H1 (cell line): Measurements from ENCODE around the gene NOS1AP. TPM values are rescaled to one million over a fixed set of nuclear protein-coding genes. Genes with fewer than 3 reads are reported as not detected.
A peak's percentile ranks its signal among the peaks of the same experiment; 100 is the strongest.

ENCODE experiments used
- CTCF ChIA-PET: fragments of 300-600 bp; sonication (Branson Sonifier 250); formaldehyde crosslinking; loops from one replicate; lab custom pipeline; 2021; ENCODE audit not compliant: partially characterized antibody; lab: Charles Lee
- POLR2A ChIA-PET: fragments of 300-600 bp; sonication (Branson Sonifier 250); formaldehyde crosslinking; loops from one replicate; lab custom pipeline; 2021; ENCODE audit warnings: inconsistent platforms; ENCODE audit not compliant: partially characterized antibody; lab: Charles Lee
- DNase-seq, 2 experiments: peaks; one replicate each; pipeline versions ENCODE4 v3.0.0 to v3.0.0-alpha.2; 2010 to 2022; ENCODE audit warnings: low spot score in 2 of 2, low read depth in 1 of 2, mixed read lengths in 1 of 2
- FAIRE-seq: peaks from 2 replicates; lab custom pipeline; 2011; peaks lifted over from hg19 to GRCh38; lab: Jason Lieb, UNC
- H2AFZ ChIP-seq: 2 replicates; pipeline ENCODE4 v1.8.1; 2012; ENCODE audit warnings: low read length, inconsistent platforms
- H2AK5ac ChIP-seq: 2 replicates; pipeline ENCODE4 v1.6.1; 2013; ENCODE audit warnings: low read depth, low read length
- H2BK120ac ChIP-seq: replicated peaks from 2 replicates; pipeline ENCODE3; 2013; ENCODE audit warnings: low read depth, low read length, inconsistent platforms
- H2BK12ac ChIP-seq: 2 replicates; pipeline ENCODE4 v1.6.1; 2013; ENCODE audit warnings: low read depth, low read length
- H2BK15ac ChIP-seq: 2 replicates; pipeline ENCODE4 v1.6.1; 2013; ENCODE audit warnings: low read length
- H2BK20ac ChIP-seq: 2 replicates; pipeline ENCODE4 v1.6.1; 2013; ENCODE audit warnings: low read length
- H2BK5ac ChIP-seq: 2 replicates; pipeline ENCODE4 v1.6.1; 2013; ENCODE audit warnings: low read depth, low read length
- H3K14ac ChIP-seq: 2 replicates; pipeline ENCODE4 v1.6.1; 2013; ENCODE audit warnings: inconsistent platforms; ENCODE audit not compliant: insufficient read length
- H3K18ac ChIP-seq: 2 replicates; pipeline ENCODE4 v1.6.1; 2013; ENCODE audit warnings: low read length; ENCODE audit errors: extremely low read depth
- H3K23ac ChIP-seq: 2 replicates; pipeline ENCODE4 v1.6.1; 2013; ENCODE audit warnings: inconsistent platforms; ENCODE audit not compliant: insufficient read length
- H3K23me2 ChIP-seq: 2 replicates; pipeline ENCODE4 v1.6.1; 2013; ENCODE audit warnings: low read depth, low read length
- H3K27ac ChIP-seq: 2 replicates; pipeline ENCODE4 v1.6.1; 2011; ENCODE audit warnings: low read depth, low read length, inconsistent platforms
- H3K27me3 ChIP-seq, 4 experiments: replicated peaks in 1 of 4; 1 replicate in 1 of 4; 2 replicates in 3 of 4; pipeline versions ENCODE4 v1.6.1 to v1.8.1; 2011 to 2013; ENCODE audit warnings: low read length in 3 of 4, mild to moderate bottlenecking in 3 of 4, inconsistent platforms in 2 of 4, mixed read lengths in 2 of 4, moderate library complexity in 1 of 4; ENCODE audit not compliant: control insufficient read depth in 3 of 4, insufficient read depth in 3 of 4; ENCODE audit errors: extremely low read depth in 1 of 4
- H3K36me3 ChIP-seq, 4 experiments: 2 replicates each; pipeline versions ENCODE4 v1.6.1 to v1.8.1; 2011 to 2013; ENCODE audit warnings: mild to moderate bottlenecking in 4 of 4, low read length in 3 of 4, moderate library complexity in 2 of 4, control low read depth in 1 of 4, inconsistent platforms in 1 of 4; ENCODE audit not compliant: insufficient read depth in 4 of 4, control insufficient read depth in 2 of 4
- H3K4ac ChIP-seq: replicated peaks from 2 replicates; pipeline ENCODE3; 2013; ENCODE audit warnings: low read length, low read depth, mixed read lengths, inconsistent platforms; ENCODE audit not compliant: insufficient read length
- H3K4me1 ChIP-seq, 4 experiments: replicated peaks in 1 of 4; 1 replicate in 1 of 4; 2 replicates in 3 of 4; pipeline versions ENCODE4 v1.6.1 to v1.8.1; 2011 to 2013; ENCODE audit warnings: low read length in 3 of 4, inconsistent platforms in 2 of 4, mixed read lengths in 1 of 4; ENCODE audit not compliant: insufficient read depth in 4 of 4, control insufficient read depth in 3 of 4
- H3K4me2 ChIP-seq, 2 experiments: 2 replicates each; pipeline versions ENCODE4 v1.6.1 to v1.8.1; 2011 to 2013; ENCODE audit warnings: low read depth in 2 of 2, low read length in 2 of 2, control low read depth in 1 of 2, inconsistent platforms in 1 of 2, mild to moderate bottlenecking in 1 of 2; ENCODE audit not compliant: insufficient read depth in 1 of 2
- H3K4me3 ChIP-seq, 4 experiments: fragments of 200-600, 300-600 bp in 1 of 4; sonication (generic), shearing (Covaris generic), sonication (Bioruptor Twin) in 1 of 4; 2 replicates each; pipeline versions ENCODE4 v1.5.1 to v1.8.1; 2011 to 2016; ENCODE audit warnings: low read length in 4 of 4, low read depth in 3 of 4, control low read depth in 2 of 4, inconsistent platforms in 2 of 4, mild to moderate bottlenecking in 2 of 4, mixed read lengths in 1 of 4, moderate library complexity in 1 of 4; ENCODE audit not compliant: insufficient read depth in 2 of 4; ENCODE audit errors: extremely low read depth in 1 of 4
- H3K56ac ChIP-seq: replicated peaks from 2 replicates; pipeline ENCODE3; 2013; ENCODE audit warnings: low read depth, mild to moderate bottlenecking, mixed read lengths, low read length, inconsistent platforms; ENCODE audit not compliant: insufficient read length
- H3K79me1 ChIP-seq: 2 replicates; pipeline ENCODE4 v1.6.1; 2013; ENCODE audit warnings: low read depth, low read length, control low read depth
- H3K79me2 ChIP-seq, 2 experiments: 2 replicates each; pipeline versions ENCODE4 v1.6.1 to v1.8.1; 2012 to 2013; ENCODE audit warnings: low read length in 2 of 2, mild to moderate bottlenecking in 2 of 2, inconsistent platforms in 1 of 2; ENCODE audit not compliant: insufficient read depth in 2 of 2, control insufficient read depth in 1 of 2
- H3K9ac ChIP-seq, 4 experiments: replicated peaks in 1 of 4; 1 replicate in 1 of 4; 2 replicates in 3 of 4; pipeline versions ENCODE4 v1.6.1 to v1.8.1; 2011 to 2013; ENCODE audit warnings: low read depth in 3 of 4, low read length in 3 of 4, control low read depth in 2 of 4, mild to moderate bottlenecking in 2 of 4, moderate library complexity in 2 of 4, inconsistent platforms in 1 of 4; ENCODE audit errors: extremely low read depth in 1 of 4
- H3K9me3 ChIP-seq, 2 experiments: 2 replicates each; pipeline versions ENCODE4 v1.6.1 to v1.8.1; 2012 to 2013; ENCODE audit warnings: mild to moderate bottlenecking in 2 of 2, moderate library complexity in 2 of 2, control low read depth in 1 of 2, inconsistent platforms in 1 of 2, low read depth in 1 of 2, low read length in 1 of 2, mixed read lengths in 1 of 2; ENCODE audit not compliant: insufficient read depth in 2 of 2
- H4K20me1 ChIP-seq, 2 experiments: replicated peaks in 1 of 2; 2 replicates each; pipeline versions ENCODE3 to v1.8.1; 2011 to 2013; ENCODE audit warnings: inconsistent platforms in 2 of 2, low read length in 2 of 2, mild to moderate bottlenecking in 1 of 2; ENCODE audit not compliant: insufficient read depth in 2 of 2, control insufficient read depth in 1 of 2
- H4K5ac ChIP-seq: 2 replicates; pipeline ENCODE4 v1.6.1; 2013; ENCODE audit warnings: low read length, low read depth, mixed read lengths, inconsistent platforms; ENCODE audit not compliant: insufficient read length
- H4K8ac ChIP-seq: 2 replicates; pipeline ENCODE4 v1.8.0; 2013; ENCODE audit warnings: mild to moderate bottlenecking, moderate library complexity, low read length, inconsistent platforms; ENCODE audit not compliant: insufficient read depth; ENCODE audit errors: extremely low read depth
- H4K91ac ChIP-seq: replicated peaks from 2 replicates; pipeline ENCODE3; 2013; ENCODE audit warnings: low read length, mixed read lengths, inconsistent platforms; ENCODE audit not compliant: insufficient read length
- ASH2L ChIP-seq: fragments of 200-600, 300-600 bp; sonication (generic); IDR thresholded peaks from one replicate; pipeline ENCODE4 v1.7.1; 2017; ENCODE audit warnings: low read length
- CBX5 ChIP-seq: fragments of 300-800, 300-1000 bp; sonication (generic); IDR thresholded peaks from 2 replicates; pipeline ENCODE4 v1.7.1; 2016; ENCODE audit warnings: antibody characterized with exemption, low read length, low read depth
- CEBPB ChIP-seq: IDR thresholded peaks from 2 replicates; pipeline ENCODE4 v1.6.1; 2012; ENCODE audit warnings: low read depth, low read length
- CREB1 ChIP-seq: IDR thresholded peaks from 2 replicates; pipeline ENCODE4 v1.6.1; 2012; ENCODE audit warnings: inconsistent platforms
- JUND ChIP-seq: IDR thresholded peaks from 2 replicates; pipeline ENCODE4 v1.6.1; 2011; ENCODE audit warnings: mild to moderate bottlenecking, improper control_type of control experiment, low read length
- SRF ChIP-seq: IDR thresholded peaks from 2 replicates; pipeline ENCODE4 v1.6.1; 2011; ENCODE audit warnings: mild to moderate bottlenecking, low read depth, low read length, moderate library complexity
- WGBS, 2 experiments: shearing (Covaris generic) in 1 of 2; methylation state at CpG; one replicate each; pipeline versions ENCODE4 v1.1.6 to v1.1.7; 2013 to 2015; ENCODE audit warnings: low lambda C conversion rate in 2 of 2, mixed read lengths in 2 of 2, inconsistent platforms in 1 of 2, low coverage in 1 of 2, missing lambda C conversion rate in 1 of 2; ENCODE audit not compliant: insufficient replicate concordance in 2 of 2, insufficient coverage in 1 of 2, insufficient read length in 1 of 2; ENCODE audit errors: extremely low coverage in 1 of 2, missing lambda C conversion rate in 1 of 2; 5-methylcytosine and 5-hydroxymethylcytosine counted together
- polyA plus RNA-seq, 7 experiments: library from polyadenylated mRNA; depleted of rRNA in 3 of 7; stranded (reverse) in 5 of 7; unstranded in 2 of 7; fragments of >200 nt in 5 of 7; fragments of 200-250 nt in 2 of 7; gene quantifications; 1 replicate in 5 of 7; 2 replicates in 1 of 7; 4 replicates in 1 of 7; pipeline versions ENCODE4 v1.2.1 to v1.2.3, GENCODE V29; 2011 to 2013; ENCODE audit warnings: missing spikeins in 2 of 7, mixed read lengths in 2 of 7
- total RNA-seq: library from RNA; stranded (reverse); fragmentation: NEBNext Ultra II Directional; extraction: Animal tissue kit (Norgen Biotek cat#: 25700); gene quantifications from 2 replicates; pipeline ENCODE4 v1.2.1, GENCODE V29; 2021

The NOS1AP gene
- total and polyA plus RNA-seq, 2 of the 8 experiments (the other 6 are each of a cell fraction or from before 2014, with no cell fraction given) = 2.4 to 12.1 TPM

GRCh38 chr1:162151900-162152829 is 82.7 kb downstream of the NOS1AP start:
- H3K9ac ChIP-seq = no peak overlapping the region
- H4K5ac ChIP-seq = no peak overlapping the region
- H3K4ac ChIP-seq = no peak overlapping the region
- DNase-seq (no peak), FAIRE-seq (no peak)
- no peak overlapping the region for H2BK15ac ChIP-seq
- peaks cover 2% of the 10 kb centered on the region; the same call in 1 of the 2 replicates for H3K79me1 ChIP-seq
- no peak overlapping the region for H3K4me3 ChIP-seq
- peaks cover 5 to 15% (median 8%) of the 10 kb centered on the region in 4 experiments for H3K4me1 ChIP-seq
- H3K23ac ChIP-seq = no peak overlapping the region
- H2BK120ac ChIP-seq = no peak overlapping the region
- TF ChIP-seq CREB1 = no peak
- TF ChIP-seq CEBPB = peak; percentile 62
- no peak for TF ChIP-seq ASH2L
- TF ChIP-seq JUND = no peak
- TF ChIP-seq CBX5 = no peak
- TF ChIP-seq SRF = no peak
- peaks cover 0 to 43% of the 10 kb centered on the region in 2 experiments; a peak in 2 of 4 replicates for H3K79me2 ChIP-seq
- H3K18ac ChIP-seq = peak overlapping the region; percentile 6; the same call in 1 of the 2 replicates
- no peaks in the 10 kb centered on the region for H3K23me2 ChIP-seq
- H3K14ac ChIP-seq = no peak overlapping the region
- no peaks in the 10 kb centered on the region for H4K20me1 ChIP-seq
- no peak overlapping the region for H3K4me2 ChIP-seq
- H3K27ac ChIP-seq = no peak overlapping the region
- H2BK20ac ChIP-seq = no peak overlapping the region
- ChIA-PET POLR2A (interaction anchor here (1.1 kb wide), 1 partner anchor 10 kb away, joined by 3 read pairs; no protein-coding TSS in a partner anchor), CTCF (interaction anchor here (0.6 to 2.0 kb wide), 7 partner anchors 14 to 148 kb away, joined by 3 to 6 read pairs (median 3); no protein-coding TSS in a partner anchor)
- H2AFZ ChIP-seq = no peak overlapping the region
- H3K27me3 ChIP-seq = no peaks in the 10 kb centered on the region; a peak in 1 of 7 replicates
- no peaks in the 10 kb centered on the region for H3K36me3 ChIP-seq
- peak overlapping the region; percentile 11 for H3K56ac ChIP-seq
- H4K8ac ChIP-seq = no peak overlapping the region; the same call in 1 of the 2 replicates
- no peaks in the 10 kb centered on the region for H3K9me3 ChIP-seq
- peak overlapping the region; percentile 32; the same call in 1 of the 2 replicates for H2BK12ac ChIP-seq
- H2AK5ac ChIP-seq = peak overlapping the region; percentile 90; the same call in 1 of the 2 replicates
- no peak overlapping the region for H2BK5ac ChIP-seq
- WGBS, 2 experiments = 79% methylated on average over 9 of the region's 9 CpGs; no CpG with 5 or more reads in 1 of the 2 experiments
- peak overlapping the region; percentile 59 for H4K91ac ChIP-seq
